Caco-2 (cell line): ENCODE results near the gene ATG13. TPM values are rescaled to one million over a fixed set of nuclear protein-coding genes. Genes with fewer than 3 reads are reported as not detected.
A peak's percentile ranks its signal among the peaks of the same experiment; 100 is the strongest.

Experiments
- BruUV-seq: library from RNA; stranded (reverse); fragments of 400-500 nt; replicated peaks from 2 replicates; lab custom pipeline; 2021; lab: Mats Ljungman, UMichigan
- CTCF ChIA-PET: fragments of 300-600 bp; sonication (Branson Sonifier 250); formaldehyde crosslinking; loops from one replicate; lab custom pipeline; 2022; ENCODE audit warnings: antibody characterized with exemption; lab: Charles Lee
- POLR2A ChIA-PET: fragments of 300-600 bp; sonication (Branson Sonifier 250); formaldehyde crosslinking; loops from one replicate; lab custom pipeline; 2022; ENCODE audit warnings: antibody characterized with exemption; lab: Charles Lee
- DNase-seq, 2 experiments: peaks; one replicate each; pipeline versions ENCODE4 v3.0.0 to v3.0.0-alpha.2; 2020 to 2022
- H3K27me3 ChIP-seq: replicated peaks from 2 replicates; pipeline ENCODE4 v1.6.0; 2011; ENCODE audit warnings: low read length; ENCODE audit not compliant: control insufficient read depth, insufficient read depth
- H3K36me3 ChIP-seq: 2 replicates; pipeline ENCODE4 v1.5.1; 2011; ENCODE audit warnings: low read length; ENCODE audit not compliant: control insufficient read depth, insufficient read depth
- H3K4me1 ChIP-seq: fragments of 250-450 bp; sonication (Bioruptor Pico); 2 replicates; pipeline ENCODE4 v1.5.1; 2020; ENCODE audit warnings: mild to moderate bottlenecking
- H3K4me3 ChIP-seq: 2 replicates; pipeline ENCODE4 v1.5.1; 2011; ENCODE audit warnings: low read depth, mild to moderate bottlenecking, control low read depth, low read length
- H3K9me3 ChIP-seq: fragments of 250-450 bp; sonication (Bioruptor Pico); 2 replicates; pipeline ENCODE4 v1.5.1; 2020; ENCODE audit warnings: mild to moderate bottlenecking, moderate library complexity
- H3K27ac Mint-ChIP-seq: one replicate; pipeline ENCODE4 v1.8.0; 2022; ENCODE audit warnings: mixed read lengths; ENCODE audit not compliant: unreplicated experiment
- H3K27me3 Mint-ChIP-seq: one replicate; pipeline ENCODE4 v1.8.0; 2022; ENCODE audit warnings: mixed read lengths; ENCODE audit not compliant: insufficient read depth, unreplicated experiment
- H3K36me3 Mint-ChIP-seq: one replicate; pipeline ENCODE4 v1.8.0; 2022; ENCODE audit warnings: mild to moderate bottlenecking, mixed read lengths; ENCODE audit not compliant: insufficient read depth, unreplicated experiment
- H3K4me1 Mint-ChIP-seq: one replicate; pipeline ENCODE4 v1.8.0; 2022; ENCODE audit warnings: low read depth, mixed read lengths; ENCODE audit not compliant: unreplicated experiment
- H3K4me3 Mint-ChIP-seq: one replicate; pipeline ENCODE4 v1.8.0; 2022; ENCODE audit warnings: mild to moderate bottlenecking, moderate library complexity, mixed read lengths; ENCODE audit not compliant: unreplicated experiment
- H3K9me3 Mint-ChIP-seq: one replicate; pipeline ENCODE4 v1.8.0; 2022; ENCODE audit warnings: mixed read lengths; ENCODE audit not compliant: unreplicated experiment
- intact Hi-C: fragments of 100-400 bp; cut with micrococcal nuclease; formaldehyde crosslinking; loops from one replicate; pipeline ENCODE4 v1.10.0; 2022; ENCODE audit not compliant: unreplicated experiment
- total RNA-seq: library from RNA; stranded (reverse); gene quantifications from 2 replicates; pipeline ENCODE4 v1.2.3, GENCODE V29; 2022
- TF ChIP-seq, protein P1 (sequence below), 2 experiments: fragments of 200-600 bp in 1 of 2; IDR thresholded peaks; 1 replicate in 1 of 2; 2 replicates in 1 of 2; pipeline versions ENCODE4 v1.5.1 to v1.8.0; 2011 to 2022; ENCODE audit warnings: antibody characterized with exemption in 1 of 2, control low read depth in 1 of 2, inconsistent platforms in 1 of 2, low read depth in 1 of 2, low read length in 1 of 2, mild to moderate bottlenecking in 1 of 2, moderate library complexity in 1 of 2; ENCODE audit not compliant: insufficient read depth in 1 of 2, severe bottlenecking in 1 of 2, unreplicated experiment in 1 of 2

Gene ATG13
- total RNA-seq, 1 experiment from 2014 or later, result 101 TPM

DNA sequence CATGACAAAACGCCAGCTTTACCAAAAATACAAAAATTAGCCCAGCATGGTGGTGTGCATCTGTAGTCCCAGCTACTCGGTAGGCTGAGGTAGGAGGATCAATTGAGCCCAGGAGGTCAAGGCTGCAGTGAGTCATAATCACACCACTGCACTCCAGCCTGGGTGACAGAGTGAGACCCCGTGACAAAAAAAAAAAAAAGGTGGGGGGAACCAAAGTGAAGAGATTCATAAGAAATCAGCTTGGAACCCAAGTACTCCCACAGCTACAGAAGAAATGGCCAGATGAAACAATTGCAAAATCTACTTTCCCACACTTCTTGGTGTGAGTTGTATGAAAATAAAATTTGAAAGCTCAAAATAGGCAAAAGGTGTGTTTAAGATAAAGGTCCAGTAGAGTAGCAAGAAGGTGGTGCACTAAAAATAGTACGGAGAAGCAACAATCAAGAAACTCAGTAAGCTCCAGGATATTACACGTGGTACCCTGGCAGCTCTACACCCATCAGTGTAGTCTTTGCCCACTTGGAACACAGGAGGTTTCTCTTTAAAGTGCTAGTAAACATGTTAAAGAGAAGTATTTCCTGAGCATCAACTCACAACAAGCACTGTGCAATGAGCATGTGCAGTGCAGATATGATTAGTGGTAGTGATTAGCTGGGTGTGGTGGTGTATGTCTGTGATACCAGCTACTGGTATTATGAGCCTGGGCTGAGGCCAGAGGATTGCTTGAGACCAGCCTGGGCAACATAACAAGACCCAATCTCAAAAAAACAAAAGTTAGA is 5.6 kb upstream of the ATG13 start:
- no peaks in the 10 kb centered on the region for H3K9me3 ChIP-seq
- POLR2A ChIA-PET, result interaction anchor here (0.6 to 0.7 kb wide), 2 partner anchors 18 to 63 kb away, joined by 3 to 5 read pairs; no protein-coding TSS in a partner anchor
- DNase-seq, result no peak
- H3K9me3 Mint-ChIP-seq, result no peaks in the 10 kb centered on the region
- H3K4me1 ChIP-seq, result peaks cover 11% of the 10 kb centered on the region
- intact Hi-C loops, result no loop called here
- H3K4me1 Mint-ChIP-seq, result peaks cover 18% of the 10 kb centered on the region
- TF ChIP-seq, protein P1, sequence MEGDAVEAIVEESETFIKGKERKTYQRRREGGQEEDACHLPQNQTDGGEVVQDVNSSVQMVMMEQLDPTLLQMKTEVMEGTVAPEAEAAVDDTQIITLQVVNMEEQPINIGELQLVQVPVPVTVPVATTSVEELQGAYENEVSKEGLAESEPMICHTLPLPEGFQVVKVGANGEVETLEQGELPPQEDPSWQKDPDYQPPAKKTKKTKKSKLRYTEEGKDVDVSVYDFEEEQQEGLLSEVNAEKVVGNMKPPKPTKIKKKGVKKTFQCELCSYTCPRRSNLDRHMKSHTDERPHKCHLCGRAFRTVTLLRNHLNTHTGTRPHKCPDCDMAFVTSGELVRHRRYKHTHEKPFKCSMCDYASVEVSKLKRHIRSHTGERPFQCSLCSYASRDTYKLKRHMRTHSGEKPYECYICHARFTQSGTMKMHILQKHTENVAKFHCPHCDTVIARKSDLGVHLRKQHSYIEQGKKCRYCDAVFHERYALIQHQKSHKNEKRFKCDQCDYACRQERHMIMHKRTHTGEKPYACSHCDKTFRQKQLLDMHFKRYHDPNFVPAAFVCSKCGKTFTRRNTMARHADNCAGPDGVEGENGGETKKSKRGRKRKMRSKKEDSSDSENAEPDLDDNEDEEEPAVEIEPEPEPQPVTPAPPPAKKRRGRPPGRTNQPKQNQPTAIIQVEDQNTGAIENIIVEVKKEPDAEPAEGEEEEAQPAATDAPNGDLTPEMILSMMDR (IDR thresholded peaks at IDR 0.05; ENCODE audit: insufficient read depth in 1 of 2, low read depth in 1 of 2, low read length in 1 of 2, severe bottlenecking in 1 of 2, unreplicated experiment in 1 of 2), result no peak
- H3K36me3 Mint-ChIP-seq, result no peaks in the 10 kb centered on the region
- no peak overlapping the region for H3K4me3 ChIP-seq
- BruUV-seq, result no TSS peak
- H3K27me3 Mint-ChIP-seq, result no peaks in the 10 kb centered on the region
- no peak overlapping the region for H3K27ac Mint-ChIP-seq
- no peaks in the 10 kb centered on the region for H3K36me3 ChIP-seq
- no peak overlapping the region for H3K4me3 Mint-ChIP-seq
- CTCF ChIA-PET, result no interaction called here
- H3K27me3 ChIP-seq, result no peaks in the 10 kb centered on the region

DNA sequence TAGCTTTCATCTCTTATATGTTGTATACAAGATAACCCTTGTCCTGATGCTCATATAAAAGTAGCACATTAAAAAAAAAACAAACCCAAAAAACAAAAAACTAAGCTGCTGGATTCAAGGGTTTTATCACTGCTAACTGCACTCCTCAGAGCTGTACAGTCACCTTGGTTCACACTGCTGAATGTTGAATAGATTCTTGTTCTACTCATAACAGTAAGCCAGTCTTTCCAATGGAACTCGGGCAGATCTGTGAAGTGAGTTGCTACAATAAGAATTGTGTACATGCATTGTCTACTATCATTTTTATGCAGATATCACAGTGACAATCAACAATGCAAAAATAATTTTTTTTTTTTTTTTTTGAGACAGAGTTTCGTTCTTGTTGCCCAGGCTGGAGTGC is 5.0 kb upstream of the ATG13 start:
- intact Hi-C loops, result no loop called here

DNA sequence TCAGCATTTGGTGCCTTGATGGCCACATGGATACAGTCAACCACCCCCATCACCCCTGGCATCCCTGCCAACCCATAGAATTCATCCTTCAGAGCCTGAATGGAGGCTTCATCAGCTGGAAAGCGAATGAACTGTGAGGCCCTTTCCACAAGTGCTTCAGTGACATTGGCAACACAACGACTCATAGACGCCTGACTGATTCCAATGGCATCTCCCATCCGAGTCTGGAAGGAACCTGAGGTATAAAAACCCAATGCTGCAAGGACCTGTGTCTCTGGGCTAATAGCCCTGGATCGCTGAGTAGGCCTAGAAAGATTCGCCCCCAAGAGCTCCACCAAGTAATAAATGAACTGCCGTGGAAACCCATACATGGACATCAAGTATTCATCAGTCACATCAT is 1.6 kb upstream of the ATG13 start:
- Histone ChIP-seq H3K9me3 (no peaks in the 10 kb centered on the region), H3K4me1 (peaks cover 11% of the 10 kb centered on the region), H3K27me3 (no peaks in the 10 kb centered on the region), H3K36me3 (no peaks in the 10 kb centered on the region), H3K4me3 (no peak overlapping the region)
- DNase-seq, result no peak
- Mint-ChIP-seq H3K27me3 (no peaks in the 10 kb centered on the region), H3K4me1 (peaks cover 18% of the 10 kb centered on the region), H3K9me3 (no peaks in the 10 kb centered on the region), H3K4me3 (peak overlapping the region; percentile 90), H3K36me3 (peaks cover 10% of the 10 kb centered on the region), H3K27ac (peak overlapping the region; percentile 97)
- no TSS peak for BruUV-seq
- TF ChIP-seq, protein P1 (IDR thresholded peaks at IDR 0.05; ENCODE audit: insufficient read depth in 1 of 2, low read depth in 1 of 2, low read length in 1 of 2, severe bottlenecking in 1 of 2, unreplicated experiment in 1 of 2), result no peak
- intact Hi-C loops, result loop anchor here (2.0 kb wide), 1 partner anchor 223 kb away; no protein-coding TSS in a partner anchor
- CTCF ChIA-PET, result no interaction called here
- POLR2A ChIA-PET, result interaction anchor here (1.0 to 3.3 kb wide), 2 partner anchors 22 to 60 kb away, joined by 6 to 22 read pairs; partner anchors contain the start of gene AMBRA1

More for the DNA sequence above, 5.0 kb upstream of the ATG13 start:
- Mint-ChIP-seq H3K36me3 (peaks cover 4% of the 10 kb centered on the region), H3K27ac (no peak overlapping the region), H3K4me3 (no peak overlapping the region), H3K4me1 (peaks cover 18% of the 10 kb centered on the region), H3K27me3 (no peaks in the 10 kb centered on the region), H3K9me3 (no peaks in the 10 kb centered on the region)
- no peaks in the 10 kb centered on the region for H3K27me3 ChIP-seq
- no TSS peak for BruUV-seq
- CTCF ChIA-PET, result no interaction called here
- TF ChIP-seq, protein P1 (IDR thresholded peaks at IDR 0.05; ENCODE audit: insufficient read depth in 1 of 2, low read depth in 1 of 2, low read length in 1 of 2, severe bottlenecking in 1 of 2, unreplicated experiment in 1 of 2), result no peak
- no peaks in the 10 kb centered on the region for H3K36me3 ChIP-seq
- H3K9me3 ChIP-seq, result no peaks in the 10 kb centered on the region
- DNase-seq, result no peak
- POLR2A ChIA-PET, result interaction anchor here (0.7 kb wide), 1 partner anchor 57 kb away, joined by 10 read pairs; no protein-coding TSS in a partner anchor
- H3K4me1 ChIP-seq, result peaks cover 11% of the 10 kb centered on the region
- H3K4me3 ChIP-seq, result no peak overlapping the region
